SK-N-SH (cell line): ENCODE data around the gene FOXA3. TPM values are rescaled to one million over a fixed set of nuclear protein-coding genes. Genes with fewer than 3 reads are reported as not detected.

Experiments used
- CTCF ChIA-PET: fragments of 300-600, 350-600 bp; formaldehyde crosslinking; extraction: SDS; loops from one replicate; lab custom pipeline; 2021; lab: Yijun Ruan, JAX
- POLR2A ChIA-PET: fragments of 350-600 bp; sonication (Branson Sonifier 250); formaldehyde crosslinking; extraction: SDS; loops from one replicate; lab custom pipeline; 2020; ENCODE audit warnings: antibody characterized with exemption, inconsistent platforms; lab: Yijun Ruan, JAX
- DNase-seq: peaks from one replicate; pipeline ENCODE4 v3.0.0; 2012
- H2AFZ ChIP-seq: fragments of 200-600 bp; sonication (generic); 2 replicates; pipeline ENCODE4 v1.8.1; 2016; ENCODE audit warnings: antibody characterized with exemption, mild to moderate bottlenecking, low read depth
- H3F3A ChIP-seq: fragments of 200-600 bp; sonication (generic); replicated peaks from 2 replicates; pipeline ENCODE3; 2016; ENCODE audit warnings: antibody characterized with exemption, mild to moderate bottlenecking; ENCODE audit not compliant: insufficient read depth
- H3K27ac ChIP-seq, 2 experiments: fragments of 200-500 bp in 1 of 2; fragments of 200-600 bp in 1 of 2; sonication (Bioruptor generic) in 1 of 2; sonication (generic), shearing (Covaris generic) in 1 of 2; 2 replicates each; pipeline versions ENCODE4 v1.5.1 to v1.6.1; 2014 to 2016; ENCODE audit warnings: low read depth in 2 of 2, inconsistent platforms in 1 of 2, low read length in 1 of 2, mild to moderate bottlenecking in 1 of 2, mixed read lengths in 1 of 2
- H3K27me3 ChIP-seq: fragments of 200-600 bp; sonication (generic), shearing (Covaris generic); 2 replicates; pipeline ENCODE4 v1.6.1; 2016; ENCODE audit warnings: mixed run types; ENCODE audit not compliant: insufficient read depth
- H3K36me3 ChIP-seq, 2 experiments: fragments of 200-500 bp in 1 of 2; fragments of 200-600 bp in 1 of 2; sonication (Bioruptor generic) in 1 of 2; sonication (generic) in 1 of 2; replicated peaks in 1 of 2; 2 replicates each; pipeline versions ENCODE3 to v1.5.1; 2014 to 2016; ENCODE audit warnings: low read length in 1 of 2, mild to moderate bottlenecking in 1 of 2; ENCODE audit not compliant: insufficient read depth in 2 of 2, control insufficient read depth in 1 of 2
- H3K4me1 ChIP-seq, 2 experiments: fragments of 200-500 bp in 1 of 2; fragments of 200-600 bp in 1 of 2; sonication (Bioruptor generic) in 1 of 2; sonication (generic), shearing (Covaris generic) in 1 of 2; 2 replicates each; pipeline versions ENCODE4 v1.5.1 to v1.6.1; 2014 to 2016; ENCODE audit warnings: low read depth in 1 of 2, low read length in 1 of 2, mixed run types in 1 of 2; ENCODE audit not compliant: insufficient read depth in 2 of 2, control insufficient read depth in 1 of 2
- H3K4me2 ChIP-seq: fragments of 200-600 bp; sonication (generic), shearing (Covaris generic); 2 replicates; pipeline ENCODE4 v1.6.1; 2017; ENCODE audit warnings: mixed run types
- H3K4me3 ChIP-seq, 2 experiments: fragments of 200-500 bp in 1 of 2; fragments of 200-600 bp in 1 of 2; sonication (Bioruptor generic) in 1 of 2; sonication (generic), shearing (Covaris generic) in 1 of 2; 2 replicates each; pipeline versions ENCODE4 v1.5.1 to v1.8.1; 2014 to 2016; ENCODE audit warnings: low read depth in 2 of 2, inconsistent platforms in 1 of 2, low read length in 1 of 2, mild to moderate bottlenecking in 1 of 2, mixed read lengths in 1 of 2, moderate library complexity in 1 of 2
- H3K79me2 ChIP-seq: fragments of 200-600 bp; sonication (generic); 2 replicates; pipeline ENCODE4 v1.8.1; 2017; ENCODE audit warnings: mild to moderate bottlenecking; ENCODE audit not compliant: insufficient read depth
- H3K9ac ChIP-seq: fragments of 200-600 bp; sonication (generic); 2 replicates; pipeline ENCODE4 v1.6.1; 2017; ENCODE audit warnings: mixed run types
- H3K9me2 ChIP-seq: fragments of 200-600 bp; sonication (generic); 2 replicates; pipeline ENCODE4 v1.6.1; 2017; ENCODE audit warnings: mixed run types
- H3K9me3 ChIP-seq: fragments of 200-600 bp; sonication (generic); 2 replicates; pipeline ENCODE4 v1.6.1; 2017; ENCODE audit warnings: mixed run types, mild to moderate bottlenecking, moderate library complexity
- H4K20me1 ChIP-seq: fragments of 200-600 bp; sonication (generic); 2 replicates; pipeline ENCODE4 v1.6.1; 2017; ENCODE audit warnings: mild to moderate bottlenecking, mixed run types; ENCODE audit not compliant: insufficient read depth
- CHD2 ChIP-seq: fragments of 150-350 bp; IDR thresholded peaks from 2 replicates; pipeline ENCODE4 v1.6.1; 2018; ENCODE audit warnings: low read length; ENCODE audit not compliant: partially characterized antibody
- CTCF ChIP-seq: fragments of 200-600 bp; sonication (generic); IDR thresholded peaks from 2 replicates; pipeline ENCODE4 v1.6.1; 2017; ENCODE audit warnings: antibody characterized with exemption, mild to moderate bottlenecking, moderate library complexity
- MXI1 ChIP-seq: IDR thresholded peaks from 2 replicates; pipeline ENCODE4 v1.6.1; 2012; ENCODE audit warnings: mild to moderate bottlenecking, low read depth, low read length, improper control_type of control experiment
- RAD21 ChIP-seq: IDR thresholded peaks from 2 replicates; pipeline ENCODE4 v1.6.1; 2012; ENCODE audit warnings: mild to moderate bottlenecking, low read length
- RCOR1 ChIP-seq: fragments of 150-350 bp; IDR thresholded peaks from 2 replicates; pipeline ENCODE4 v1.6.1; 2017; ENCODE audit warnings: antibody characterized with exemption, low read length
- REST ChIP-seq: IDR thresholded peaks from 2 replicates; pipeline ENCODE4 v1.6.1; 2012; ENCODE audit warnings: mild to moderate bottlenecking, low read depth, low read length, moderate library complexity
- SMC3 ChIP-seq: IDR thresholded peaks from 2 replicates; pipeline ENCODE4 v1.6.1; 2012; ENCODE audit warnings: low read depth, low read length, improper control_type of control experiment
- TAF1 ChIP-seq: IDR thresholded peaks from 2 replicates; pipeline ENCODE4 v1.6.1; 2012; ENCODE audit warnings: low read depth, mild to moderate bottlenecking, low read length, moderate library complexity, borderline replicate concordance
- TCF12 ChIP-seq: IDR thresholded peaks from 2 replicates; pipeline ENCODE4 v1.4.0; 2012
- TEAD4 ChIP-seq: IDR thresholded peaks from 2 replicates; pipeline ENCODE4 v1.4.0; 2012; ENCODE audit warnings: mild to moderate bottlenecking, borderline replicate concordance; ENCODE audit not compliant: insufficient read depth
- WGBS: methylation state at CpG from one replicate; pipeline ENCODE4 v1.1.6; 2017; ENCODE audit warnings: low lambda C conversion rate; 5-methylcytosine and 5-hydroxymethylcytosine counted together
- polyA plus RNA-seq, 3 experiments: library from polyadenylated mRNA; depleted of rRNA; stranded (reverse); fragments of >200 nt; gene quantifications; 2 replicates each; pipeline ENCODE4 v1.2.3, GENCODE V29; 2012

FOXA3 gene
- polyA plus RNA-seq, 1 of the 3 experiments (the other 2 are of a cell fraction), result 1.5 TPM

- peak; percentile 96 for DNase-seq
- Histone ChIP-seq H3K9ac (no peak overlapping the region), H4K20me1 (peaks cover 33% of the 10 kb centered on the region), H3K4me2 (peak overlapping the region; percentile 84; the same call in 1 of the 2 replicates), H2AFZ (no peak overlapping the region), H3K4me3 (peak overlapping the region; percentile 33 to 57), H3K27me3 (no peaks in the 10 kb centered on the region), H3K9me3 (no peaks in the 10 kb centered on the region), H3F3A (peaks cover 12% of the 10 kb centered on the region), H3K79me2 (peaks cover 29% of the 10 kb centered on the region), H3K4me1 (peaks cover 3 to 39% of the 10 kb centered on the region in 2 experiments; a peak in 2 of 4 replicates), H3K36me3 (peaks cover 3 to 25% of the 10 kb centered on the region in 2 experiments), H3K27ac (no peak overlapping the region), H3K9me2 (no peaks in the 10 kb centered on the region)
- peak; percentile 11; the same call in 1 of the 2 replicates for TF ChIP-seq TAF1
- no peak for TF ChIP-seq TCF12
- peak; percentile 33; the same call in 1 of the 2 replicates for TF ChIP-seq REST
- TF ChIP-seq TEAD4, result no peak
- TF ChIP-seq CHD2, result peak; percentile 70
- peak; percentile 51; the same call in 1 of the 2 replicates for TF ChIP-seq MXI1
- TF ChIP-seq RAD21, result peak; percentile 74
- peak; percentile 64 for TF ChIP-seq RCOR1
- TF ChIP-seq SMC3, result peak; percentile 84
- TF ChIP-seq CTCF, result peak; percentile 99
- ChIA-PET POLR2A (interaction anchor here (0.6 to 2.8 kb wide), 5 partner anchors 13 to 66 kb away, joined by 3 to 8 read pairs (median 4); partner anchors contain the start of gene SYMPK), CTCF (interaction anchor here (0.6 to 9.9 kb wide), 26 partner anchors 9 to 472 kb away, joined by 3 to 130 read pairs (median 4); partner anchors contain the start of genes FOXA3, MYPOP, NOVA2 and QPCTL)
- 35% methylated on average over 32 of the region's 47 CpGs for WGBS
Observed at GRCh38 chr19:45882652-45883585, 18.8 kb downstream of the FOXA3 start.
